Measurements from ENCODE around the gene SCN2B. TPM values are rescaled to one million over a fixed set of nuclear protein-coding genes. Genes with fewer than 3 reads are reported as not detected.

Gene SCN2B
- total and polyA plus RNA-seq, 7 donors, result 0.09 to 6.6 (median 0.51) TPM

GRCh38 chr11:118128721-118129470, 47.5 kb downstream of the SCN2B start:
- 53 to 54% (median 54%) methylated on average over 11 of the region's 11 CpGs for whole genome bisulfite sequencing, 3 donors
- Histone ChIP-seq H3K4me1 (no peaks in the 10 kb centered on the region), H3K27ac (no peak overlapping the region), H3K36me3 (ENCODE audit: insufficient read depth in 1 of 2, low read depth in 1 of 2) (no peaks in the 10 kb centered on the region), H3K27me3 (ENCODE audit: insufficient read depth in 3 of 3, low read length in 2 of 3) (no peaks in the 10 kb centered on the region), H3K4me3 (no peak overlapping the region), H3K9me3 (no peaks in the 10 kb centered on the region)
- TF ChIP-seq CTCF (IDR thresholded peaks at IDR 0.05), result no peak
- ATAC-seq (no peak), DNase-seq (no peak)
- intact Hi-C loops (cut with DNase I), result no loop called here

- 50 to 52% (median 52%) methylated on average over 4 of the region's 4 CpGs for WGBS, 3 donors
- Histone ChIP-seq H3K27ac (no peak overlapping the region), H3K4me3 (no peak overlapping the region), H3K9me3 (no peaks in the 10 kb centered on the region), H3K27me3 (ENCODE audit: insufficient read depth in 3 of 3, low read length in 2 of 3) (no peaks in the 10 kb centered on the region), H3K36me3 (ENCODE audit: insufficient read depth in 1 of 2, low read depth in 1 of 2) (no peaks in the 10 kb centered on the region), H3K4me1 (no peaks in the 10 kb centered on the region)
- TF ChIP-seq CTCF (IDR thresholded peaks at IDR 0.05), result no peak
- no peak for DNase-seq
- ATAC-seq, result no peak
- intact Hi-C loops (cut with DNase I), result no loop called here
Measured at GRCh38 chr11:118128310-118128709, 48.1 kb downstream of the SCN2B start.

- DNase-seq, result no peak
- Histone ChIP-seq H3K4me3 (no peak overlapping the region), H3K4me1 (no peaks in the 10 kb centered on the region), H3K27me3 (ENCODE audit: insufficient read depth in 3 of 3, low read length in 2 of 3) (no peaks in the 10 kb centered on the region), H3K36me3 (ENCODE audit: insufficient read depth in 1 of 2, low read depth in 1 of 2) (no peaks in the 10 kb centered on the region), H3K27ac (no peak overlapping the region), H3K9me3 (no peaks in the 10 kb centered on the region)
- TF ChIP-seq CTCF (IDR thresholded peaks at IDR 0.05), result no peak
- intact Hi-C loops (cut with DNase I), result no loop called here
- ATAC-seq, result no peak
- 84 to 87% (median 86%) methylated on average over 7 of the region's 7 CpGs for WGBS, 3 donors
Measured at GRCh38 chr11:118126082-118126838, 50.2 kb downstream of the SCN2B start.

- 54 to 62% (median 58%) methylated on average over 8 of the region's 8 CpGs for WGBS, 3 donors
- TF ChIP-seq CTCF (IDR thresholded peaks at IDR 0.05), result no peak
Measured at GRCh38 chr11:118124929-118125535, 51.4 kb downstream of the SCN2B start.

More at GRCh38 chr11:118124929-118125535, 51.4 kb downstream of the SCN2B start:
- Histone ChIP-seq H3K27ac (no peak overlapping the region), H3K4me3 (no peak overlapping the region), H3K4me1 (no peaks in the 10 kb centered on the region), H3K36me3 (ENCODE audit: insufficient read depth in 1 of 2, low read depth in 1 of 2) (no peaks in the 10 kb centered on the region), H3K27me3 (ENCODE audit: insufficient read depth in 3 of 3, low read length in 2 of 3) (no peaks in the 10 kb centered on the region), H3K9me3 (no peaks in the 10 kb centered on the region)
- ATAC-seq (no peak), DNase-seq (no peak)
- intact Hi-C loops (cut with DNase I), result no loop called here
